HT-29 (cell line): Measurements from ENCODE around the gene ANKH. TPM values are rescaled to one million over a fixed set of nuclear protein-coding genes. Genes with fewer than 3 reads are reported as not detected.
A peak's percentile ranks its signal among the peaks of the same experiment; 100 is the strongest.
"Not testable (repeated sequence)": the region's sequence is repeated elsewhere in the genome, so short reads cannot be mapped to it uniquely, and the experiment has no call there.

Experiments
- DNase-seq: peaks from one replicate; pipeline ENCODE4 v3.0.0-alpha.2; 2015; ENCODE audit warnings: low spot score
- total RNA-seq: library from RNA; depleted of rRNA; stranded (reverse); fragments of >200 nt; shearing (Covaris generic); gene quantifications from 2 replicates; pipeline ENCODE4 v1.2.3, GENCODE V29; 2014

Gene ANKH
- total RNA-seq, 1 experiment from 2014 or later, result 44.3 TPM

- no peak for DNase-seq
Measured at GRCh38 chr5:14829396-14829795, 42.2 kb downstream of the ANKH start.

- no peak for DNase-seq
Measured at GRCh38 chr5:14826714-14827113, 44.9 kb downstream of the ANKH start.

- DNase-seq, result no peak
Measured at GRCh38 chr5:14825977-14826376, 45.6 kb downstream of the ANKH start.

GRCh38 chr5:14824499-14824898, 47.1 kb downstream of the ANKH start:
- no peak for DNase-seq

- DNase-seq, result no peak
Measured at GRCh38 chr5:14821100-14821845, 50.3 kb downstream of the ANKH start.

- DNase-seq, result no peak
Measured at GRCh38 chr5:14818931-14819790, 52.4 kb downstream of the ANKH start.

GRCh38 chr5:14817762-14818136, 53.8 kb downstream of the ANKH start:
- not testable (repeated sequence) for DNase-seq

- DNase-seq, result no peak
Measured at GRCh38 chr5:14816999-14817761, 54.4 kb downstream of the ANKH start.

GRCh38 chr5:14816374-14816998, 55.1 kb downstream of the ANKH start:
- DNase-seq, result no peak

GRCh38 chr5:14813747-14814146, 57.8 kb downstream of the ANKH start:
- DNase-seq, result no peak

GRCh38 chr5:14812166-14812565, 59.4 kb downstream of the ANKH start:
- no peak for DNase-seq

GRCh38 chr5:14810928-14811572, 60.5 kb downstream of the ANKH start:
- peak; percentile 11 for DNase-seq

GRCh38 chr5:14810282-14810681, 61.3 kb downstream of the ANKH start:
- peak; percentile 20 for DNase-seq

GRCh38 chr5:14809369-14810155, 62.0 kb downstream of the ANKH start:
- peak; percentile 86 for DNase-seq

GRCh38 chr5:14807471-14807870, 64.1 kb downstream of the ANKH start:
- no peak for DNase-seq

- no peak for DNase-seq
Measured at GRCh38 chr5:14806456-14806855, 65.1 kb downstream of the ANKH start.

GRCh38 chr5:14802541-14802940, 69.0 kb downstream of the ANKH start:
- DNase-seq, result no peak

- no peak for DNase-seq
Measured at GRCh38 chr5:14801792-14802191, 69.8 kb downstream of the ANKH start.

GRCh38 chr5:14797385-14797784, 74.2 kb downstream of the ANKH start:
- DNase-seq, result not testable (repeated sequence)

GRCh38 chr5:14794583-14795230, 76.9 kb downstream of the ANKH start:
- no peak for DNase-seq
